Stimulated activated CD8-positive, alpha-beta memory T cell treated with anti-CD3 and anti-CD28 coated beads, Interleukin-12 subunit alpha, Interleukin-12 subunit beta, amount 100 ng/mL, for 4 hours (primary cell): ENCODE data around the gene MEFV.
"Not testable (repeated sequence)": the region's sequence is repeated elsewhere in the genome, so short reads cannot be mapped to it uniquely, and the experiment has no call there.

Source experiments
- DNase-seq: peaks from one replicate; pipeline ENCODE4 v3.0.0-alpha.2; 2020; ENCODE audit warnings: low read depth

The MEFV gene, protein sequence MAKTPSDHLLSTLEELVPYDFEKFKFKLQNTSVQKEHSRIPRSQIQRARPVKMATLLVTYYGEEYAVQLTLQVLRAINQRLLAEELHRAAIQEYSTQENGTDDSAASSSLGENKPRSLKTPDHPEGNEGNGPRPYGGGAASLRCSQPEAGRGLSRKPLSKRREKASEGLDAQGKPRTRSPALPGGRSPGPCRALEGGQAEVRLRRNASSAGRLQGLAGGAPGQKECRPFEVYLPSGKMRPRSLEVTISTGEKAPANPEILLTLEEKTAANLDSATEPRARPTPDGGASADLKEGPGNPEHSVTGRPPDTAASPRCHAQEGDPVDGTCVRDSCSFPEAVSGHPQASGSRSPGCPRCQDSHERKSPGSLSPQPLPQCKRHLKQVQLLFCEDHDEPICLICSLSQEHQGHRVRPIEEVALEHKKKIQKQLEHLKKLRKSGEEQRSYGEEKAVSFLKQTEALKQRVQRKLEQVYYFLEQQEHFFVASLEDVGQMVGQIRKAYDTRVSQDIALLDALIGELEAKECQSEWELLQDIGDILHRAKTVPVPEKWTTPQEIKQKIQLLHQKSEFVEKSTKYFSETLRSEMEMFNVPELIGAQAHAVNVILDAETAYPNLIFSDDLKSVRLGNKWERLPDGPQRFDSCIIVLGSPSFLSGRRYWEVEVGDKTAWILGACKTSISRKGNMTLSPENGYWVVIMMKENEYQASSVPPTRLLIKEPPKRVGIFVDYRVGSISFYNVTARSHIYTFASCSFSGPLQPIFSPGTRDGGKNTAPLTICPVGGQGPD

DNA sequence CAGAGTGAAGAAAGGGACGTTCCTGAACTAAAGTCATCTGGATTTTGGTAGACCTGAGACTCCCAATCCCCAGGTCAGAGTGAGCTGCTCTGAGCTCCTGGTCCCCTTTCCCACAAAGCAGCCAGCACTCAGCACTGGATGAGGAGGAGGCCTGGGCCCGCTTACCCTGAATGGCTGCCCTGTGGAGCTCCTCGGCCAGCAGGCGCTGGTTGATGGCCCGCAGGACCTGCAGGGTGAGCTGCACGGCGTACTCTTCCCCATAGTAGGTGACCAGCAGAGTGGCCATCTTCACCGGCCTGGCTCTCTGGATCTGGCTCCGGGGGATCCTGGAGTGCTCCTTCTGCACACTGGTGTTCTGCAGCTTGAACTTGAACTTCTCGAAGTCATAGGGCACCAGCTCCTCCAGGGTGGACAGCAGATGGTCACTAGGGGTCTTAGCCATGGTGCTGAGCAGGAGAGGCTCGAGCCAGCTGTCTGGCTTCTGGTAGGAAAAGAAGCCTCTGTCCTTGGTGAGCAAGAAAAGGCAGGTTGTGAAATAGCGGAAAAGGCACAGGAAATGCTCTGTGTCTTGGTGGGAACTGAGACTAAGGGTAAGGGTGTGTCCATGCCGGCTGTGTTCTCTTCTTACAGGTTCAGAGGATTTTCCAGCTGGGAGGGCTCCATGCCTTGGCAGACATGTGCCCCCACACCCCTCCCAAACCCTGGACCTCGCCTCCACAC is at the start of gene MEFV:
TSS of gene MEFV (minus strand) at position 488 of the 720 bp plus-strand sequence. CDS start at position 442, 46 bp downstream.
- DNase-seq, result no peak

DNA sequence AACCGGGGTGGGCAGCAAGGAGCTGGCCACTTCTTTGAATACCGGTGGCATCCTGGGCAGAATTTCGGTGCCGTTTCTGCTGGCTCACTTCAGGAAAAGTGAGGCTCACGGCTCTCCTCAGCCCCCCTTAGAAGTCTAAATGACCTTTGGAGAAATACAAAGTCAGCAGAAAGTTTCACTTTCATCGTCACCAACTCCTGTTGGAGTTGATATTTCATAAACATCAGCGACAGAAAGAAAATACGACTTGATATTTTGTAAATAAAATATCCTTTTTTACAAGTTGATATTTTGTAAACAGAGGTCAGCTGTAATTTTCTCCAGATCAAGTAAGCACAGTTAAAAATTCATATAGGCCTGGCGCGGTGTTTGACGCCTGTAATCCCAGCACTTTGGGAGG is 49.6 kb upstream of the MEFV start:
- no peak for DNase-seq

DNA sequence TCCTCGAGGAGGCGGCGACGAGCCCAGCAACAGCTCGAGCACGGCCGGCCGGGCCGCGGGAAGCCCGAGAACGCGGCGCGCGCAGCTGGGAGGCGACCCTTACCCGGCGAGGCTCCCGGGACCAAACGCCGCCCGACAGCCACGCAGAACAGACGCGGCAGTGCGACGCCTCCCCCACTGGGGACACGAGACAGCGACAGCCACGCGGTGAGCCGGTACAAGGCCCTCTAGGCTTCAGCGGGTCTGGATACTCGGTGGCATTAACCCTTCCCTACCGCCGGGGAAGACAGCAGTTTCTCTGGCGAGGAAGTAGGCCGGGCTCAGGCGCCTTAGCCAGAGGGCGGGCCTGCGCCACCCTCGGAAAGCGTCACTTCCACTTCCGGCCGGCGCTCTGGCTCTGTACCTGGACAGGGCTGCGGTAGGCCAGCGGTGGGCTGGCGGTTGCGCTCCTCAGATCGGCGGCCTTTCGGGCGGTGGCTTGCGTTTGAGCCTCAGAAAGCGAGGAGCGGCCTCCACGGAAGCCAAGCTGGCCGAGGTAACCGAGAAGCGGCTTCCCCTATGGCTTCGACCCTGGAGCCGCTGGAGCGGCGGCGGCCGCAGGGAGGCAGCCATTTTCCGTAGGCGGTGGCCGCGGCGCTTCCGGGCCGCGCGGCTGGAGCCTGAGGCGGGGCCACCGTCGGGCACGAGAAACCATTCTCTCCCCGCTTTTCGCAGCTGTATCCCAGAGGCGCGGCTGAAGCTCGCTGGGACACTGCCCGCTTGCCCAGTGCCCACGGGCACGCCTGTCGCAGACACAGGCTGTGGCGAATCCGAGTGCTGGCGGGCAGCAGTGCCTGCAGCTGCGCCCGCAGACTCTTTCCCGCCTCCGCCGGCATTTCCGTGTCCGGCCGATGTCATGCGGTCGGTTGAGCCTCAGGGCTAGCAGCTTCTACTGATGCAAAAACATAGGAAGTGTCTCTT is 49.0 kb upstream of the MEFV start, which contains the start of the genes TIGD7 and ZNF75A:
TSS of gene TIGD7 (minus strand) at position 322 of the 960 bp plus-strand sequence. CDS start 4,816 bp downstream, outside the sequence.
TSS of gene ZNF75A (plus strand) at position 389 of the 960 bp plus-strand sequence. CDS start 2,932 bp downstream, outside the sequence.
- DNase-seq, result peak; percentile 74

DNA sequence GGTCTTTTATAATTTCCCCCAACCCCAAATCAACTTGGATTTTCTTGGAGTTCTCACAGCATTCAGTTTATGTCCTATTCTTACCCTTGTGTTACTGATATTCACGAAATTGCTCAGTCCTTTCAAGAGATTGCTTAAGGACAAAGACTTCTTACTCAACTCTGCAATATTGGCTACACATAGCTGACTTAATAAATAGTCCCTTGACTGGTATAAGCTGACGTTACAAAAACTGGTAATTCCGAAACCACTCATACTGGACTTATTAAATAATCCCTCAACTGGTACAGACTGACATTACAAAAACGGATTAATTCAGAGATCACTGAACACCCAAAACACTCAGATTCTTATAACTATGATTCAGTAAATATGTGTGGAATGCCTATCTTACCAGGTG is 47.9 kb upstream of the MEFV start:
- DNase-seq, result no peak

DNA sequence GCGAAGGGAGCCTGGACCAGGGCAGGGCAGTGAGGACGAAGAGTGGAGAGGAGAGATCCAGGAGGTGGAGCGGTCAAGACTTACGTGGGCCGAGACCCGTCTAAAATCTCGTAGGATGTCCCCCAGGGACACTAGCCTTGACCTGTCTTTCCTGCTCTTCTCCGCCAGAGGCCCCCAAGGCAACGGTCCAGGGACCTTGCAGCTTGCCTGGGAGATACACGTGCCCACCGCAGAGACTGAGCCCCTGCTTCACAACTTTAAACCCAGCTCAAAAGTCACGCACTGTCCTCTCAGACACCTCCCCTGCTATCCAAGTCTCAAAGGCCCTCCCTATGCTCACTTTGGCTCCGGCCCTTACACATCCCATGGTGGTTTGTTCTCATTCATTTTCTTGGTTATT is 39.4 kb upstream of the MEFV start:
- DNase-seq, result no peak

DNA sequence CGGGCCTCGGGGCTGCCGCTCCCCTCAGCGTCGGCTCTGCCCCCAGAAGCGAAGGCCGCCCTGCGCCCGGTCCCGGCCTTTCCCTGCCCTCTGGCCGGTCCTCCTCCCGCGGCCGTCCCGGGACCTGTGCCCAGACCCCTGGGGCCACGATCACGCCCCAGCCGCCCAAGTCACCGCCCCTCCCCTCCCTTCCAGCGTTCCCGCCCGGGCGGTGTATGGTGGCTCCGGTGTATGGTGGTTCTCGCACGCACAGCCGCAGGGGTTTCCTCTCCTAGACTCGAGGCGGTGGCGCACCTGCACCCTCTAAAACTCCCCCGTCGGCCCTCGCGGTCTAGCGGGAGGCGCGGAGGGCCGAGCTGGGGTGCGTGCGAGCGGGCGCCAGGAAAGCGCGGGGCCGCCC is 38.8 kb upstream of the MEFV start:
- no peak for DNase-seq

DNA sequence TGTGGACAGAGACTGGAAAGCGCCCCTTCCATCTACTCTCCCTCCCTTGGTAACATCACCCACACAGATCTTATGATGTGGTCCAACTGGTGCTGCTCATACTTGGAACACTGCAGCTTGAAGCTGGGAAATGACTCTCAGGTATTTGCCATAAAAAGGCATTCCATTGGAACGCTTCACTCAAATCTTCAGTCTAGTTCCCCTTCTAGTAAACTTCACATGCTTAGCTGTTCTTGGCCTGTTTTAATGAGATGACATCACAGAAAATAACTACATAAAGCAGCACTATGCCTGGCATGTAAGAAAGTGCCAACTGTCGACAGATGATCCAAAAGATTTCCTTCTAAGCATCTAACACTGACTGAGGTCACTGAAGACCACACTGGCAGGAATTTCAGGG is 36.2 kb upstream of the MEFV start:
- no peak for DNase-seq

DNA sequence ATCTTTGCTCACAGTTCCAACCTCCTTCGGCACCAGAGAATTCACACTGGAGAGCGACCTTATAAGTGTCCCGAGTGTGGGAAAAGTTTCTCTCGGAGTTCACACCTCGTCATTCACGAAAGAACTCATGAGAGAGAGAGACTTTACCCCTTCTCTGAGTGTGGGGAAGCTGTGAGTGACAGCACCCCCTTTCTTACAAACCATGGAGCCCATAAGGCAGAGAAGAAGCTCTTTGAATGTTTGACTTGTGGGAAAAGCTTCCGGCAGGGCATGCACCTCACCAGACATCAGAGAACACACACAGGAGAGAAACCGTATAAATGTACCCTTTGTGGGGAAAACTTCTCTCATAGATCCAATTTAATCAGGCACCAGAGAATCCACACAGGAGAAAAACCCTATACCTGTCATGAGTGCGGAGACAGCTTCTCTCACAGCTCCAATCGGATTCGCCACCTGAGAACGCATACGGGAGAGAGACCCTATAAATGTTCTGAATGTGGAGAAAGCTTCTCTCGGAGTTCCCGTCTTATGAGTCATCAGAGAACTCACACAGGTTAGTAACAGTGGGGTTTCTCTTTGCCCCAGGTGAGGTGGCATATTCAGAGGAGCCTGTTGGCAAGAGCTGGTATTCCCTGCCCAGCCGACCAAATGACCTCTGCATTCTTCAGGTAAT is 33.7 kb upstream of the MEFV start:
- DNase-seq, result no peak

DNA sequence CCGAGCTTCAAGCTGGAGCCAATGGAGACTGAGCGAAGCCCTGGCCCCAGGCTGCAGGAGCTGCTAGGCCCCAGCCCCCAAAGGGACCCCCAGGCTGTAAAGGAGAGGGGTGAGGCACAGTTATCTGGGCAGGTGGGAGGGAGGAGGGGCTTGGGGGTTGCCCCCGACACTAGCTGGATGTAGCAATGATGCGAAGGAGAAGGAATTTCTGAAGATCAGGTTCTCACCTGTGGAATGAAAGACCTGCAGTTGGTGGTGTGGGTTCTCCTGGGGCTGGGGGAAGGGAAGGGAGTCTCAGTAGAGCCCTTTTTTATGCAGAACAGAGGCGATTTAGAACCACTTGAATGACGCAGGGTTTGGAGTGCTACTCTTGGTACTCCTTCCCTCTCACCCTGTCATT is 28.7 kb upstream of the MEFV start:
- no peak for DNase-seq

DNA sequence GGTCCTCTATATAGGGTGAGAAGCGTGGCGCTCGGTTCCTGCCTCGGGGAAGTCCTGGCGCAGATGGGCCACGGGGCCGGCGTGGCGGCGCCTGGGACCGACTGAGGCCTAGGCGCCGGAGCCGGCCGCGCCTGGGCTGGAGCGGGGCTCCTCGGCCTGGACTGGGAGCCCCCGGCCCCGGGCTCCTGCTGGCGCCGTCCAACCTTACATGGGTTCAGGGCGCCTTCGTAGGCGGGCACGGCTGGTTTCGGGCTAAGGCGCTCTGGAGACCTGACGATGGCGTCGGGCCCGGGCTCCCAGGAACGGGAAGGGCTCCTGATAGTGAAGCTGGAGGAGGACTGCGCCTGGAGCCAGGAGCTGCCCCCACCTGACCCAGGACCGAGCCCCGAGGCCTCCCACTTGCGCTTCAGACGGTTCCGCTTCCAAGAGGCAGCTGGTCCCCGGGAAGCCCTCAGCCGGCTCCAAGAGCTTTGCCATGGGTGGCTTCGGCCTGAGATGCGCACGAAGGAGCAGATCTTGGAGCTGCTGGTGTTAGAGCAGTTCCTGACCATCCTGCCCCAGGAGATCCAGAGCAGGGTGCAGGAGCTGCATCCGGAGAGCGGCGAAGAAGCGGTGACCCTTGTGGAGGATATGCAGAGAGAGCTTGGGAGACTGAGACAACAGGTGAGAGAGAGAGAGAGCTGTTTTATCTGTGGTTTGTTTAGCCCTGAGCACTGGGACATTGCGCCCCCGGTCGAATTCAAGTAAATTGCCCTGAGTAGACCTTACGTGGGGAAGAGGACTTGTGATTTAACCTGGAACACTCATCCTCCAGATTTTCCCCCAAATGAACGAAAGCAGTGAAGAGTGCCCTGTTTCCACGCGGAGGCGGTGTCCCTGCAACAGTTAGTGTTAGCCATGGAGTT is 27.4 kb upstream of the MEFV start:
- no peak for DNase-seq

DNA sequence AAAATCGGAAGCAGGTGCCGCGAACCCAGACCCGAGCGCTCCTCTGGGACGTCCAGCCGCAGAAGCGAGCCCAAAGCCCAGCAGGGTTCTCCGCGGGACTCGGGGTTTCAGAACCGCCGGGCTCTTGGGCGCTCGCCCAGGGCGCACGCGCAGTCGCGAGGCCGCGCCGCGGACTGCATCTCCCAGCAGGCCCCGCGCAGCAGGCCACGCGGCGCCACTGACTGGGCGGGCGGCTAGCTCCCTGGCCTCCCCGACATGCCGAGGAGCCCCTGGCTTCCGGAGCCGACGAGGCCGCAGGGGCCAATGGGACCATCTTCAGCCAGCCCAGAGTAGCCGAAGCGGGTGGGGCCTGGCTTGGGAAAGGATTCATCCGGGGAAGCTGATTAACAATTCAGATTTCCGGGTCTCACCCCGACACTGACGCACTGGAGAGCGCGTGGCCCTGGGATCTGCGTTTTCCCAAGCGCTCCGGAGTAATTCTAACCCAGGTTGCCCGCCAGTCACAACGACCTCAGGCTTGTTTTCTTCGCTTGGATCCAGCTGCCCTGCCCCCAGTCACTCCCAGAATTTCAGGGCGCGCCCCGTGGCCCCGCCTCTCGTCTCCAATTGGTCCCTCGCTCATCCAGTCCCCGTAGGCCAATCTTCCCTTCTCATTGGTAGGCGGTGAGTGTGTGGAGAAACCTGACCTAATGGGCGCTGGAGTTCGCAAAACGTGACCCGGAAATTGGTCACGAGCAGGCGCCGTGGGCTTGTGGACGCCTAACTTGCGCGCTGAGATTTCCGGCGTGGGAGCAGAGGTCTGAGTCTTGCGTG is 26.5 kb upstream of the MEFV start, which contains the start of gene ZNF263:
TSS of gene ZNF263 (plus strand) at position 762 of the 813 bp plus-strand sequence. CDS start 328 bp downstream, outside the sequence.
- DNase-seq, result peak; percentile 87

DNA sequence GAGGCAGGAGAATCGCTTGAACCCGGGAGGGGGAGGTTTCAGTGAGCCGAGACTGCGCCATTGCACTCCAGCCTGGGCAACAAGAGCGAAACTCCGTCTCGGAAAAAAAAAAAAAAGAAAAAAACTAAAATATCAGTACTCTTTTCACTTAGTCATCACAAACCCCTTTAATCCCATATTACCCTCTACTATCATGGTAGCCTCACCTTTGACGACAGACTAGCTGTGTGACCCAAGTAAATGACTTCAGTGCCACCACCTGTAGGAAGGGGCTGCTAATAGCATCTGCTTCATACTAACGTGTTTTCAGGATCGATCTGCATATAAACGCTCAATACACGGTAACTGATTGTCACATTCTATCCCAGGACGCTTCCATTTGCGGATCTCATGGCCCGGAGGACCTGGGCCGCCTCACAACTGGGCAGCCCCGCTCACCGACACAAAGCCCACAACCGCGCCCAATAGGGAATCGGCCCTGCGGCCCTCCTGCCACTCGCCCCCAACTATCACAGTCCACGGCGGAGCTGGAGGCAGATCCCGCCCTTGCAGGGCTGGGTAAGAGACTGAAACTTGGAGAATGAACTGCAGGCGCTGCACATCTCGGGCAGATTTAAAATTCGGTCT is 25.8 kb upstream of the MEFV start:
- no peak for DNase-seq

DNA sequence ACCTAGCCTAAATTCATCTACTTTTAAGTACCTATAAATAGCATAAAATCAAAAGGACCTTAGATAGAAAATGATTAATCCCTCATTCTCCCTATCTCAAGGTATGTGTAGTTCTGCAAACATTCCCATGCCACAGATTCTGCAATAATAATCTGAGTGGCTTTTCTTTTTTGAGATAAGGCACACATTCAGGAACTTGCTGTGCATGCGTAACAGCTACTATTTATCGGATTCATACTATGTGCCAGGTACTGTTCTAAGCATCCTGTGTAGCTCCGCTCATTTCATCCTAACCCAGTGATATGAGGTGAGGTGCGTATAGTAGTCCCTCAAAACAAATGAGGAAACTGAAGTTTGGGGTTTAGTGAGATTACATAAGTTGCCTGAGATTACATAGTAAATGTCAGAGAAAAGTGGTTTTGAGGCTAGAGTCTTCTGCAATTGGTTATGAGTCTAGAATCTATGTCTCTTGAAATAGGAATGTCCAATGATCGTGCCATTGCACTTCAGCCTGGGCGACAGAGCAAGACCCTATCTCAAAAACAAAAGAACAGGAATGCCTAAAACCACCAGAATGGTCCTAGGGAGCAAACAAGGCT is 24.9 kb upstream of the MEFV start:
- DNase-seq, result no peak

DNA sequence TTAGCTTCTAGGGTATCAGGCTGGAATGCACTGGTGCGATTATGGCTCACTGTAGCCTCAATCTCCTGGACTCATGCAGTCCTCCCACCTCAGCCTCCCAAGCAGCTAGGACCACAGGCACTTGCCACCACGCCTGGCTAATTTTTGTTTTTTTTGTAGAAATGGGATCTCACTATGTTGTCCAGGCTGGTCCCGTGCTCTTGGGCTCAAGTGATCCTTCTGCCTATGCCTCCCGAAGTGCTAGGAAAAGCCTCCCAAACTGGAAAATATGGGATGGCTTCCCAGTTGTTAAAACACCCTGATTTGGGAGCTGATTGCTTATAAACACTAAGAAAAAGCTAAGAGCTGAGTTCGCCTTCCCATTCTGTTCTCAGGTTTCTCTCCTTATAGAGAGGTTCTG is 20.2 kb upstream of the MEFV start:
- no peak for DNase-seq

DNA sequence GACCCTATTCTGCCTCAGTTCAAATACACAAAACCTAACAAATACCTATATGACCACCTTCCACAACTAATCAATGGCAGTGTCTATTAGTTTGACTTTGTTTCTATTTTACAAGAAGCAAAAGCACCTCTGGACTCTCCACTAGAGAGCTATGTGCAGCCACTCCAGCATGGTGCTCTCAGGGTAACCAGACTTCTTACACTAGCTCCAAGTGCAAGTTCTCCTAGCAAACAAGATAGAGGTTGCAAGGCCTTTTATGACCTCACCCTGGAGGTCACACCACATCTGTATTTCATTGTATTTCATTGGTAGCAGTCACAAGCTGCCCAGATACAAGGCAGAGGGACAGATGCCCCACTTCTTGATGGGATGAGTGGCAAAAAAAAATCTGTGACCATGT is 18.5 kb upstream of the MEFV start:
- DNase-seq, result no peak

DNA sequence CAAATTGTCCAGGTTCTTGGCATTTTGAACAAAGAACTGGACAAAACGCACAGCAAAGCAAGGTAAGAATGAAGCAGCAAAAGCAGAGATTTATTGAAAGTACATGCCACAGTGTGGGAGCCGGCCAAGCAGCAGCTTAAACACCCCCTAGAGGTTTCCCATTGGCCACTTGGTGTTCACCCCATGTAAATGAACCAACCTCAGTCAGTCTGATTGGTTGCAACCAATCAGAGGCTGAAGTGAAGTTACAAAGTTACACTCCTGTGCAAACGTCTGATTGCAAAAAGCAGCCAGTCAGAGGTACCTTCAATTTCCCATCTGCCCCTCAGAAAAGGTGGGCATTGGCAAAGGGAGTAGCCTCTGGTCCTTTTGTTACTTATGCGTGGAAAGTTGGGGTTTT is 18.1 kb upstream of the MEFV start:
- DNase-seq, result no peak

DNA sequence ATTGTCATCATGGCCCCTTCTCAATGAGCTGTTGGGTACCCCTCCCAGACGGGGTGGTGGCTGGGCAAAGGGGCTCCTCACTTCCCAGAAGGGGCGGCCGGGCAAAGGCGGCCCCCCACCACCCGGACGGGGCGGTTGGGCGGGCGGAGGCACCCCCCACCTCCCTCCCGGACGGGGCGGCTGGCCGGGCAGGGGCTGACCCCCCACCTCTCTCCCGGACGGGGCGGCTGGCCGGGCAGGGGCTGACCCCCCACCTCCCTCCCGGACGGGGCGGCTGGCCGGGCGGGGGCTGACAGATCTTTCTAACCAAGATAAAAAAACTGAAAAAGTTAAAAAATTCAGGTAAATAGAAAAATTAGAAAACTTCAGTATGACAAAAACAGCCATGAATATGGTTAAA is 14.8 kb upstream of the MEFV start:
- DNase-seq, result not testable (repeated sequence)

DNA sequence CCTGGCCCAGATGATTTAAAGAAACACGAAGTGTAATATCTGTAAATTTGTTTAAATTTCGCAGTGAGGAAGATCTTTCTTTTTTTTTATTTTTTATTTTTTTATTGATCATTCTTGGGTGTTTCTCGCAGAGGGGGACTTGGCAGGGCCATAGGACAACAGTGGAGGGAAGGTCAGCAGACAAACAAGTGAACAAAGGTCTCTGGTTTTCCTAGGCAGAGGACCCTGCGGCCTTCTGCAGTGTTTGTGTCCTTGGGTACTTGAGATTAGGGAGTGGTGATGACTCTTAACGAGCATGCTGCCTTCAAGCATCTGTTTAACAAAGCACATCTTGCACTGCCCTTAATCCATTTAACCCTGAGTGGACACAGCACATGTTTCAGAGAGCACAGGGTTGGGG is 14.3 kb upstream of the MEFV start:
- DNase-seq, result not testable (repeated sequence)
